Activated T-cell treated with anti-CD3 and anti-CD28 coated beads, Interleukin-2, amount 50 U/mL, for 72 hours (primary cell): ENCODE results near the gene TGFA. TPM values are rescaled to one million over a fixed set of nuclear protein-coding genes. Genes with fewer than 3 reads are reported as not detected.

Source experiments
- ATAC-seq, 2 donors: fragments of 150-1000 bp; cut with Tn5 transposase; replicated peaks in 1 of 2; 2 replicates each; pipeline ENCODE4 v1.10.0; 2021; ENCODE audit warnings: moderate library complexity in 2 of 2, mild to moderate bottlenecking in 1 of 2
- DNase-seq, 2 donors: peaks; one replicate each; pipeline ENCODE4 v3.0.0; 2021 to 2022; ENCODE audit warnings: mixed read lengths in 1 of 2
- H3K27ac Mint-ChIP-seq: one replicate; pipeline ENCODE4 v1.8.0; 2022; ENCODE audit warnings: mild to moderate bottlenecking, moderate library complexity, mixed read lengths
- H3K27me3 Mint-ChIP-seq: one replicate; pipeline ENCODE4 v1.8.0; 2022; ENCODE audit warnings: low read depth, mixed read lengths
- H3K36me3 Mint-ChIP-seq, 2 donors: one replicate each; pipeline ENCODE4 v1.8.0; 2022; ENCODE audit warnings: mixed read lengths in 2 of 2, mild to moderate bottlenecking in 1 of 2; ENCODE audit not compliant: insufficient read depth in 2 of 2
- H3K4me1 Mint-ChIP-seq: one replicate; pipeline ENCODE4 v1.8.0; 2022; ENCODE audit warnings: low read depth, mixed read lengths
- H3K4me3 Mint-ChIP-seq, 2 donors: one replicate each; pipeline ENCODE4 v1.8.0; 2022; ENCODE audit warnings: mild to moderate bottlenecking in 2 of 2, mixed read lengths in 2 of 2, moderate library complexity in 2 of 2
- H3K9me3 Mint-ChIP-seq, 2 donors: one replicate each; pipeline ENCODE4 v1.8.0; 2022; ENCODE audit warnings: mixed read lengths in 2 of 2
- total RNA-seq, 2 donors: library from RNA; stranded (reverse); gene quantifications; one replicate each; pipeline ENCODE4 v1.2.3, GENCODE V29; 2022

Gene TGFA
- total RNA-seq, 2 donors from 2014 or later: 2.5 TPM

GRCh38 chr2:70549064-70549710 lies 4.4 kb downstream of the TGFA start:
- ATAC-seq (no peak), DNase-seq (no peak)
- peaks cover 18% of the 10 kb centered on the region for H3K4me1 Mint-ChIP-seq
- H3K27ac Mint-ChIP-seq: no peak overlapping the region
- peaks cover 31% of the 10 kb centered on the region for H3K27me3 Mint-ChIP-seq
- no peaks in the 10 kb centered on the region for H3K9me3 Mint-ChIP-seq
- no peak overlapping the region for H3K4me3 Mint-ChIP-seq
- no peaks in the 10 kb centered on the region for H3K36me3 Mint-ChIP-seq

DNA sequence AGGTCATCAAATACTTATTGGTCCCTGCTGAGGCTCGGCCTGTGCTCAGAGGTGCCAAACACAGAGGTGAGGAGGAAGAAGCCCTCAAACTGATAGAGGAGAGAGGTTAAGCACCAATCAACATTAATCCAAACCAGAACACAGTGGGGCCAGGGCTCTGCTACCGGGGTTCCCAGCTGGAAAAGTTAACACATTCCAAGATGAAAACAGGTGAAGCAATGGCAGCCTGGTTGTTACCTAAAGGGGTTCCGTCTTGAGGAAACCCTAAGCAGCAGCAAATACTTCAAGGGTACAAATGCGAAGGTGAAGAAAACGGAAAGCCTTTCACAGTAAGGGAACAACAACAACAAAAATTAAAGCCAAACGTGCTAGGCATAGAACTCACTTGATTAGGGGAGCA lies 5.4 kb downstream of the TGFA start:
- Mint-ChIP-seq H3K4me1 (peaks cover 13% of the 10 kb centered on the region), H3K27ac (no peak overlapping the region), H3K36me3 (no peaks in the 10 kb centered on the region), H3K9me3 (no peaks in the 10 kb centered on the region), H3K27me3 (peaks cover 25% of the 10 kb centered on the region), H3K4me3 (no peak overlapping the region)
- ATAC-seq (no peak), DNase-seq (no peak)

GRCh38 chr2:70546885-70547284 lies 6.7 kb downstream of the TGFA start:
- Mint-ChIP-seq H3K4me1 (no peaks in the 10 kb centered on the region), H3K9me3 (no peaks in the 10 kb centered on the region), H3K36me3 (no peaks in the 10 kb centered on the region), H3K27ac (no peak overlapping the region), H3K27me3 (peaks cover 12% of the 10 kb centered on the region), H3K4me3 (no peak overlapping the region)
- ATAC-seq: no peak
- no peak for DNase-seq

GRCh38 chr2:70546376-70546775 lies 7.2 kb downstream of the TGFA start:
- ATAC-seq (no peak), DNase-seq (no peak)
- H3K4me3 Mint-ChIP-seq: no peak overlapping the region
- H3K9me3 Mint-ChIP-seq: no peaks in the 10 kb centered on the region
- H3K27me3 Mint-ChIP-seq: peaks cover 7% of the 10 kb centered on the region
- no peaks in the 10 kb centered on the region for H3K4me1 Mint-ChIP-seq
- H3K36me3 Mint-ChIP-seq: no peaks in the 10 kb centered on the region
- H3K27ac Mint-ChIP-seq: no peak overlapping the region

DNA sequence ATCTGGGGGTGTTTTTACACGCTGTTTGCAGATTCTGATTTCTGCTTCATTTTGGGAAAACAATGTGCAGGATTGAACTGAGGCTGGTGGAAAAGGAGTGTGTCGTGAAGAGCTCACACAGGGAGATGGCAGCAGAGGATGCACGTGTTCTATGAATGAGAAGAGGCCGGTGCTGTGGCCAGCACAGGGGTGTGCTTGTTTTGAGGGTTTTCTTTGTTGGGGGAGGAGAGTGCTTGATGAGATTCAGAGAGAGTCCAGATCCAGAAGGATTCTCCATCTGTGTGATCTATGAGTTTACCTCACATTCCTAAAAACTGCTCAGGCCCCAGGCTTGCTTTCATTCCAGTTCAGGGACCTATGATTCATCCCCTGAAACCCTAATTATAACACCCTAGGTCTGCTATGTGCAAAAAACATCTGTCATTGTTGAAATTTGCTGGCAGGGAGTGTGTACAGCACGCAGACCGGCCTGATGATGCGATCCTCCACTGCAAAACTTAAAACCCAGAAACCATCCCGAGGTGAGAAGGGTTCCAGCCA lies 12.1 kb downstream of the TGFA start:
- DNase-seq: no peak
- H3K4me1 Mint-ChIP-seq: no peaks in the 10 kb centered on the region
- peaks cover 0 to under 1% of the 10 kb centered on the region in 2 donors for H3K9me3 Mint-ChIP-seq
- peak in 1 of 2 donors; percentile 52 for ATAC-seq
- H3K27me3 Mint-ChIP-seq: no peaks in the 10 kb centered on the region
- H3K4me3 Mint-ChIP-seq: no peak overlapping the region
- H3K36me3 Mint-ChIP-seq: no peaks in the 10 kb centered on the region
- H3K27ac Mint-ChIP-seq: no peak overlapping the region

DNA sequence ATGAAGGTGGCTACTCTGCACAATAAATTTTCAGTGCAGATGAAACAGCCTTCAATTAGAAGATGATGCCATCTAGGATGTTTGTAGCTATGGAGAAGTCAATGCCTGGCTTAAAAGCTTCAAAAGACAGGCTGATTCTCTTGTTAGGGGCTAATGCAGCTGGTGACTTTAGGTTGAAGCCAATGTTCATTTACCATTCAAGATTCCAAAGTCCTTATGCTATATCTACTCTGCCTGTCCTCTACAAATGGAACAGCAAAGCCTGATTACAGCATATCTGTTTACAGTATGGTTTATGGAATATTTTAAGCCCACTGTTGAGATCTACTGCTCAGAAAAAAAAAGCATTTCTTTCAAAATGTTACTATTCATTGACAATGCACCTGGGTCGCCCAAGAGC lies 15.8 kb downstream of the TGFA start:
- H3K9me3 Mint-ChIP-seq: peaks cover 1 to 5% of the 10 kb centered on the region in 2 donors
- H3K27ac Mint-ChIP-seq: no peak overlapping the region
- H3K36me3 Mint-ChIP-seq: peaks cover 5 to 6% of the 10 kb centered on the region in 2 donors
- no peaks in the 10 kb centered on the region for H3K27me3 Mint-ChIP-seq
- no peak overlapping the region for H3K4me3 Mint-ChIP-seq
- ATAC-seq (no peak), DNase-seq (no peak)
- no peaks in the 10 kb centered on the region for H3K4me1 Mint-ChIP-seq

- peaks cover 5 to 6% of the 10 kb centered on the region in 2 donors for H3K36me3 Mint-ChIP-seq
Measured at GRCh38 chr2:70536517-70537055, 17.0 kb downstream of the TGFA start.

DNA sequence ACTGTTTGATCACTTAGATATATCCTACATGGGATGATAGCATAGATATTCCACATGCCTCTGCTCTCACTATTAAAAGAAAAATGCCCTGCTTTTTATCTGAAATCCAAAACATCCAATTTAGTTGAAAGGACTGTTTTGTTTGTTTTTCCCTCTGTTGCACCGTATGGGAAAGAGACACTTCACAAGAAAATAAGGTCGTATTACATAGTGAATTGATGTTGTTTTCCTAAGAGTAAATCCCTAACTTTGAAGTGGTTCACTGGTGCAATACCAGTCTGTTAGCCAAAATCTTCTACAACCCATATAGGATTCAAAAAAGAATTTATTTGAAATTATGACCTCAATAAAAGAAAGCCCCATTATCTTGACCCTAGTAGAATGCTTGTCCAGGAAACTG lies 18.1 kb downstream of the TGFA start:
- DNase-seq (no peak), ATAC-seq (no peak)
- Mint-ChIP-seq H3K4me1 (no peaks in the 10 kb centered on the region), H3K36me3 (peaks cover 5 to 8% of the 10 kb centered on the region in 2 donors), H3K9me3 (peaks cover 5% of the 10 kb centered on the region in 2 donors), H3K27ac (no peak overlapping the region), H3K27me3 (no peaks in the 10 kb centered on the region), H3K4me3 (no peak overlapping the region)

More at GRCh38 chr2:70536517-70537055, 17.0 kb downstream of the TGFA start:
- DNase-seq (no peak), ATAC-seq (peak; percentile 37 to 61)
- Mint-ChIP-seq H3K27me3 (no peaks in the 10 kb centered on the region), H3K4me1 (no peaks in the 10 kb centered on the region), H3K27ac (no peak overlapping the region), H3K4me3 (no peak overlapping the region), H3K9me3 (peaks cover 2 to 5% of the 10 kb centered on the region in 2 donors)

GRCh38 chr2:70534183-70534836 lies 19.3 kb downstream of the TGFA start:
- no peaks in the 10 kb centered on the region for H3K4me1 Mint-ChIP-seq
- ATAC-seq (no peak), DNase-seq (no peak)
- H3K9me3 Mint-ChIP-seq: peaks cover 5% of the 10 kb centered on the region in 2 donors
- H3K36me3 Mint-ChIP-seq: peaks cover 5 to 8% of the 10 kb centered on the region in 2 donors
- no peak overlapping the region for H3K4me3 Mint-ChIP-seq
- no peak overlapping the region for H3K27ac Mint-ChIP-seq
- H3K27me3 Mint-ChIP-seq: no peaks in the 10 kb centered on the region

- Mint-ChIP-seq H3K27me3 (no peaks in the 10 kb centered on the region), H3K4me3 (no peak overlapping the region), H3K9me3 (peaks cover 5% of the 10 kb centered on the region in 2 donors), H3K4me1 (no peaks in the 10 kb centered on the region), H3K36me3 (peaks cover 5 to 8% of the 10 kb centered on the region in 2 donors), H3K27ac (no peak overlapping the region)
- DNase-seq (no peak), ATAC-seq (no peak)
Measured at GRCh38 chr2:70532244-70532935, 21.2 kb downstream of the TGFA start.

GRCh38 chr2:70531419-70532086 lies 22.1 kb downstream of the TGFA start:
- peaks cover 4 to 5% of the 10 kb centered on the region in 2 donors for H3K9me3 Mint-ChIP-seq
- no peak for ATAC-seq
- no peak overlapping the region for H3K27ac Mint-ChIP-seq
- H3K4me3 Mint-ChIP-seq: peak overlapping the region in 1 of 2 donors; percentile 6
- no peaks in the 10 kb centered on the region for H3K27me3 Mint-ChIP-seq
- H3K4me1 Mint-ChIP-seq: no peaks in the 10 kb centered on the region
- peaks cover 5 to 8% of the 10 kb centered on the region in 2 donors for H3K36me3 Mint-ChIP-seq
- DNase-seq: no peak

GRCh38 chr2:70529610-70530009 lies 24.0 kb downstream of the TGFA start:
- no peak overlapping the region for H3K27ac Mint-ChIP-seq
- peaks cover 7% of the 10 kb centered on the region for H3K4me1 Mint-ChIP-seq
- no peaks in the 10 kb centered on the region for H3K27me3 Mint-ChIP-seq
- no peak for DNase-seq
- no peak for ATAC-seq
- peaks cover 0 to 4% of the 10 kb centered on the region in 2 donors for H3K9me3 Mint-ChIP-seq
- no peak overlapping the region for H3K4me3 Mint-ChIP-seq
- H3K36me3 Mint-ChIP-seq: peaks cover 0 to 3% of the 10 kb centered on the region in 2 donors
